Measurements from ENCODE around the gene POU2AF3. TPM values are rescaled to one million over a fixed set of nuclear protein-coding genes. Genes with fewer than 3 reads are reported as not detected.

The POU2AF3 gene
- total RNA-seq, 3 donors from 2014 or later (not counting 1 experiment from before 2014, with no cell fraction given) = not detected

DNA sequence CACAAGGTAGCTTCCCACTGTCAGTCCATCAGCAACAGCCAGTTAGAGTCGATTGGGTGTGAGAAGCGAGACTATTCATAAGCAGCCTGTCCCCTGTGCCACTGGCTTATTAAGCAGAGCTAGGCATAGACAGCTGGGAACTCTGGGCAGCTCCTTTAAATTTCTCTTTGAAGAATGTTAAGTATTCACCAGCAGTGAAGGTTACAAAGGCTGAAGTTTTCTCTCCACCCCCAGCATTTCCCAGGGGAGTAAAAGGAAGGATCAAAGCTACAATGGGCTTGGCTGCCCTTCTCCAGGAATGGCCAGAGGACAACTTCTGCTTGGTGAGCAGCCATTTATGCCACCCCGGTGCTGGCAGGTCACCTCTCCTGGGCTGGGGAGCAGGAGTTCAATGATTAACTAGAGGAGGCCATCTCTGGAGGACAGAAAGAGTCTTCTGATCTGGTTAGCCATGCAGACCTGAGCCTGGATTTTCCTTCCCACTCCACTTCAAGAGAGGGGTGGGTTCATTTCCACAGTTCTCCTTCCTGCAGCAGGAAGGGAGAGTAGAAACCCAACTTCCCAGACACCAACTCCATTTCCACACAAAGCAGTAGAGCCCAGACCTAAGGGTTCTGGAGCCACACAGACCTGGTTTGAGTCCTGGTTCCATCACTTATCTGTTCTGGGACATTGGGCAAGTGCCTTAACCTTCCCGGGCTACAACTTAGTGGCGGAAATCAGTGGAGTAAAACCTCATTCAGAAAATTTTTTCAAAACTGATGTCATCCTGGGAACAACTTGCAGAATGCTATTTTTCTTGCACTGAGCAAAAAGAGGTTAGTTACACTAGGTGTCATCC lies 22.6 kb downstream of the POU2AF3 start:
- WGBS (ENCODE audit: insufficient coverage) = 85% methylated on average over 5 of the region's 5 CpGs
- H3K27ac Mint-ChIP-seq = no peak overlapping the region
- H3K36me3 ChIP-seq (ENCODE audit: control insufficient read depth, insufficient read depth, low read length) = no peaks in the 10 kb centered on the region

GRCh38 chr11:111322534-111322933 lies 24.2 kb downstream of the POU2AF3 start:
- H3K36me3 ChIP-seq (ENCODE audit: control insufficient read depth, insufficient read depth, low read length) = no peaks in the 10 kb centered on the region
- TF ChIP-seq CTCF (IDR thresholded peaks at IDR 0.05) = no peak
- H3K9me3 Mint-ChIP-seq = no peaks in the 10 kb centered on the region
- no peak overlapping the region for H3K27ac Mint-ChIP-seq
- intact Hi-C loops (cut with micrococcal nuclease) = no loop called here
- H3K4me3 ChIP-seq (ENCODE audit: low read length) = no peak overlapping the region
- no peak overlapping the region for H3K4me3 Mint-ChIP-seq
- no peaks in the 10 kb centered on the region for H3K9me3 ChIP-seq (ENCODE audit: control insufficient read depth, insufficient read depth, low read length)
- no peaks in the 10 kb centered on the region for H3K4me1 Mint-ChIP-seq
- no peaks in the 10 kb centered on the region for H3K36me3 Mint-ChIP-seq
- 93% methylated on average over 2 of the region's 2 CpGs for WGBS (ENCODE audit: insufficient coverage)
- no peaks in the 10 kb centered on the region for H3K27me3 ChIP-seq (ENCODE audit: control insufficient read depth, insufficient read depth, low read length)
- H3K27me3 Mint-ChIP-seq (ENCODE audit: low read depth in 2 of 2) = peaks cover 5 to 6% of the 10 kb centered on the region in 2 donors
- no peaks in the 10 kb centered on the region for H3K4me1 ChIP-seq (ENCODE audit: control insufficient read depth, insufficient read depth, low read length)
- no peak for ATAC-seq
- H3K27ac ChIP-seq (ENCODE audit: low read length) = no peak overlapping the region
- no peak for DNase-seq

More for the DNA sequence above, 22.6 kb downstream of the POU2AF3 start:
- Mint-ChIP-seq H3K9me3 (no peaks in the 10 kb centered on the region), H3K4me3 (no peak overlapping the region), H3K4me1 (no peaks in the 10 kb centered on the region), H3K27me3 (ENCODE audit: low read depth in 2 of 2) (peaks cover 8 to 12% of the 10 kb centered on the region in 2 donors), H3K36me3 (no peaks in the 10 kb centered on the region)
- H3K27me3 ChIP-seq (ENCODE audit: control insufficient read depth, insufficient read depth, low read length) = no peaks in the 10 kb centered on the region
- no peaks in the 10 kb centered on the region for H3K4me1 ChIP-seq (ENCODE audit: control insufficient read depth, insufficient read depth, low read length)
- intact Hi-C loops (cut with micrococcal nuclease) = no loop called here
- DNase-seq (no peak), ATAC-seq (no peak)
- H3K4me3 ChIP-seq (ENCODE audit: low read length) = no peak overlapping the region
- no peak overlapping the region for H3K27ac ChIP-seq (ENCODE audit: low read length)
- no peaks in the 10 kb centered on the region for H3K9me3 ChIP-seq (ENCODE audit: control insufficient read depth, insufficient read depth, low read length)
- no peak for TF ChIP-seq CTCF (IDR thresholded peaks at IDR 0.05)

GRCh38 chr11:111324277-111324720 lies 26.0 kb downstream of the POU2AF3 start:
- 87% methylated on average over 5 of the region's 5 CpGs for WGBS (ENCODE audit: insufficient coverage)
- no peak for ATAC-seq
- no peak for DNase-seq
- no peak overlapping the region for H3K27ac Mint-ChIP-seq
- H3K4me3 Mint-ChIP-seq = no peak overlapping the region
- intact Hi-C loops (cut with micrococcal nuclease) = no loop called here
- no peaks in the 10 kb centered on the region for H3K27me3 ChIP-seq (ENCODE audit: control insufficient read depth, insufficient read depth, low read length)
- H3K36me3 ChIP-seq (ENCODE audit: control insufficient read depth, insufficient read depth, low read length) = no peaks in the 10 kb centered on the region
- H3K4me1 Mint-ChIP-seq = no peaks in the 10 kb centered on the region
- H3K4me3 ChIP-seq (ENCODE audit: low read length) = no peak overlapping the region
- peaks cover 5 to 6% of the 10 kb centered on the region in 2 donors for H3K27me3 Mint-ChIP-seq (ENCODE audit: low read depth in 2 of 2)
- no peaks in the 10 kb centered on the region for H3K9me3 ChIP-seq (ENCODE audit: control insufficient read depth, insufficient read depth, low read length)
- no peak for TF ChIP-seq CTCF (IDR thresholded peaks at IDR 0.05)
- no peaks in the 10 kb centered on the region for H3K9me3 Mint-ChIP-seq
- no peaks in the 10 kb centered on the region for H3K36me3 Mint-ChIP-seq
- no peak overlapping the region for H3K27ac ChIP-seq (ENCODE audit: low read length)
- no peaks in the 10 kb centered on the region for H3K4me1 ChIP-seq (ENCODE audit: control insufficient read depth, insufficient read depth, low read length)

All from natural killer cell (primary cell).